Epithelial cell of proximal tubule (primary cell): ENCODE data around the gene ATXN3L. TPM values are rescaled to one million over a fixed set of nuclear protein-coding genes. Genes with fewer than 3 reads are reported as not detected.

Source experiments
- DNase-seq: peaks from one replicate; pipeline ENCODE4 v3.0.0-alpha.2; 2011; ENCODE audit warnings: low read depth
- H3K4me3 ChIP-seq: 2 replicates; pipeline ENCODE4 v1.5.1; 2011; ENCODE audit warnings: low read depth, mild to moderate bottlenecking, low read length
- CTCF ChIP-seq: conservative IDR thresholded peaks from 2 replicates; pipeline ENCODE4 v1.5.1; 2012; ENCODE audit warnings: low read depth, mild to moderate bottlenecking, low read length
- total RNA-seq: library from RNA; depleted of rRNA; stranded (reverse); fragments of >200 nt; gene quantifications from 2 replicates; pipeline ENCODE4 v1.2.3, GENCODE V29; 2015

Gene ATXN3L
- total RNA-seq, 1 donor from 2014 or later: not detected

GRCh38 chrX:13360146-13360545, 40.3 kb upstream of the ATXN3L start:
- DNase-seq: no peak
- no peak overlapping the region for H3K4me3 ChIP-seq
- TF ChIP-seq CTCF: no peak

GRCh38 chrX:13357925-13358324, 38.1 kb upstream of the ATXN3L start:
- no peak for TF ChIP-seq CTCF
- no peak for DNase-seq
- no peak overlapping the region for H3K4me3 ChIP-seq

- no peak for DNase-seq
- TF ChIP-seq CTCF: no peak
- H3K4me3 ChIP-seq: no peak overlapping the region
Measured at GRCh38 chrX:13346646-13347045, 26.8 kb upstream of the ATXN3L start.

GRCh38 chrX:13345438-13345837, 25.6 kb upstream of the ATXN3L start:
- H3K4me3 ChIP-seq: no peak overlapping the region
- no peak for DNase-seq
- TF ChIP-seq CTCF: no peak

GRCh38 chrX:13345037-13345436, 25.2 kb upstream of the ATXN3L start:
- no peak overlapping the region for H3K4me3 ChIP-seq
- DNase-seq: peak; percentile 52
- no peak for TF ChIP-seq CTCF

GRCh38 chrX:13341491-13342101, 21.7 kb upstream of the ATXN3L start:
- TF ChIP-seq CTCF: no peak
- no peak for DNase-seq
- no peak overlapping the region for H3K4me3 ChIP-seq

- no peak overlapping the region for H3K4me3 ChIP-seq
- no peak for TF ChIP-seq CTCF
- DNase-seq: no peak
Measured at GRCh38 chrX:13340182-13340791, 20.4 kb upstream of the ATXN3L start.
